NCI-H2227 treated with DMSO at 0.1 percent for 48 hours (cell line): ENCODE results near the gene XRCC2.
A peak's percentile ranks its signal among the peaks of the same experiment; 100 is the strongest.
"Not testable (repeated sequence)": the region's sequence is repeated elsewhere in the genome, so short reads cannot be mapped to it uniquely, and the experiment has no call there.

Experiments
- DNase-seq: peaks from one replicate; lab custom pipeline; 2025; lab: John Stamatoyannopoulos, UW

XRCC2 gene

DNA sequence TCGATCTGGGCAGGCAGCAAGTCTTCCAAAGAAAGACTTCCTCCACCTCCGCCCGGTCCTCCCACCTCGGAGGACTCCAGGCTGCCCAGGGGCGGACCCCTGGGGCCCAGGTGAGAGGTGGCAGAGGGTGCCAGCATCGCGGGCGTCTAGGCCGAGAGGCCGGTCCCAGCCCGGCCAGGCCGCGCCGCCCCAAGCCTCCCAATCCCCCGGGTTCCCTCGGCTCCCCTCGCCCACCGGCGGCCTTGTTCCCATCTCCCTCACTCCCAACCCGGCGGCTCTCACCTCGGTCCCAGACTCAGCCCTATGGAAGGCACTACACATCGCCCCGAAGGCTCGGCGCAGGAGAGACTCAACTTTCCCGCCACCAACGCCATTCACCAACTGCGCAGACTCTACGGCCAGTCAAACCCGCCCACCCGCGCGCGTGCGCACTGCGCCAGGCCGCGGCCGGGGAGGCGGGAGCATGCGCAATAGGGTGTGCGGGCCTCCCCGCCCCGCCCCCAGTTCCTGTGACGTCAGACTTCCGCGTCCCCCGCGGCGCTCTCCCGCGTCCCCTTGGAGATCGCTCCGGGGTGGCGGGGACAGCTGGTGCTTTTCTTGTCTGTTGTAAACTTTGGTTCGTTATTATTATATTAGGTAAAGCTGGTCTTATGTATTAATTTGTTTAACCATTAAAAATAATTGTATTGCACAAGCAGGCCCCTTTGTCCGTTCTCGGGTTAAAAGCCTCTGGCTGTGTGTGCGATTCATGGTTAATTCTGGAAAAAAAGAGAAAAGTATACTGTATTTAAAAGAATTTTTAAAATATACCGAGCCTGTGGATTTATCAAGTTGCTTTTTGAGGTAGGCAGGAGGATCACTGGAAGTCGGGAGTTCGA lies at the start of gene XRCC2:
Gene XRCC2 (minus strand): TSS at position 383 of the 878 bp plus-strand sequence. CDS start 62 bp downstream, at position 321.
- peak; percentile 96 for DNase-seq

DNA sequence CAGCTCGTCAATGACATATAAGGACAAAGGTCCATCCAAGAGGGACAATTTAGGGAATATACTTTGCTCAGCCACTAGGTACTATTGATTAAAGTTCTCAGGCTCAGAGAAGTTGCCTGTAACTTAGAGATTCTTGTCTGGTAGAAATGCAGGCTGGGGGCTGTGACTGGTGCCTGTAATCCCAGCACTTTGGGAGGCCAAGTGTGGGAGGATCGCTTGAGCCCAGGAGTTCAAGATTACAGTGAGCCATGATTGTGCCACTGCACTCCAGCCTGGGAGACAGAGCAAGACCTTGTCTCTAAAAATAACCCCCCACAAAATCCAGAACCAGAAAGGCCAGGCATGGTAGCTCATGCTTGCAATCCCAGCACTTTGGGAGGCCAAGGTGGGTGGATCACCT lies 47.4 kb upstream of the XRCC2 start:
- DNase-seq = no peak

DNA sequence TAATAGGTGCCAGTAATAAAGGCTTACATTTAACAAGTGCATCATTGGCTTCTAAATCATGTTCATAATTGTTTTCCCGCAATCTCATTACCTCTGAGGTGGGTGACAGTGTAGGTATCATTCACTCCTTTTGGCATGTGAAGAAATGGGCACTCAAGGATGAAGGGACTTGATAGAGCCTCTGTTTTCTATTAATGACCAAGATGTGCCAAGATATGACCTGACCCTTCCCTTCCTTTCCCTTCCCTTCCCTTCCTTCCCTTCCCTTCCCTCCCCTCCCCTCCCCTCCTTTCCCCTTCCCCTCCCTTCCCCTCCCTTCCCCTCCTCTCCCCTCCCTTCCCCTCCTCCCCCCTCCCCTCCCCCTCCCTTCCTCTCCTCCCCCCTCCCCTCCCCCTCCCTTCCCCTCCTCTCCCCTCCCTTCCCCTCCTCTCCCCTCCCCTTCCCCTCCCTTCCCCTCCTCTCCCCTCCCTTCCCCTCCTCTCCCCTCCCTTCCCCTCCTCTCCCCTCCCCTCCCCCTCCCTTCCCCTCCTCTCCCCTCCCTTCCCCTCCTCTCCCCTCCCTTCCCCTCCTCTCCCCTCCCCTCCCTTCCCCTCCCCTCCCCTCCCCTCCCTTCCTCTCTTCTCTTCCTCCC lies 36.6 kb upstream of the XRCC2 start:
- not testable (repeated sequence) for DNase-seq

DNA sequence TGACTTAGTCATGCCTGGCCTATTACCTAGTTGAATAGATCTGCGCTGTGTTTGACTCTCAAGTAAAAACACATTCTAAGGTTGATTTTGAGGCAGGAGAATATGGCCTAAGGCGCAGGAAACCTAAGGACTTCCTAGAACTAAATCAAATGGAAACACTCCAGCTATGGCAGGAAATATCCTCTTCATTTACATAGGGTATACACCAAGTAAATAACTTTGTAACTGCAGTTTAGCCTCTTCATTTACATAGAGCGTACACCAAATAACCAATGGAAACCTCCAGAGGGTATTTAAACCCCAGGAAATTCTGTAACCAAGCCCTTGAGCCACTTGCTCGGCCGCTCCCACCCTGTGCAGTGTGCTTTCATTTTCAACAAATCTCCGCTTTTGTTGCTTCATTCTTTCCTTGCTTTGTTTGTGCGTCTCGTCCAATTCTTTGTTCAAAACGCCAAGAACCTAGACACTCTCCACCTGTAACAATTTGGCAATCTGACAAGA lies 35.6 kb upstream of the XRCC2 start:
- no peak for DNase-seq

DNA sequence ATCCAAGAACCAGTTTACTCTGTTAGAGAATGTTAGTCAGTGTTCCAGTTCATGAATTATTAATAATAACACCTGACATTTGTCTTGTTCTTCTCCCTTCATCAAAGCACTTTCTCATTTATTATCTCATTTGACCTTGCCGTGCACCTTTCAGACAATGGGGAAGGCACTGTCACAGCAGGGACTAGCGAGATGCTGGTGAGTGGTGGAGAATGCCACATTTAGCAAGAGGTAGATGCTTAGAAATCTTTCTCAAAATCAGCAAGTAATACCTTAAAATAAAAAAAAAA lies 34.2 kb upstream of the XRCC2 start:
- DNase-seq = peak; percentile 27

DNA sequence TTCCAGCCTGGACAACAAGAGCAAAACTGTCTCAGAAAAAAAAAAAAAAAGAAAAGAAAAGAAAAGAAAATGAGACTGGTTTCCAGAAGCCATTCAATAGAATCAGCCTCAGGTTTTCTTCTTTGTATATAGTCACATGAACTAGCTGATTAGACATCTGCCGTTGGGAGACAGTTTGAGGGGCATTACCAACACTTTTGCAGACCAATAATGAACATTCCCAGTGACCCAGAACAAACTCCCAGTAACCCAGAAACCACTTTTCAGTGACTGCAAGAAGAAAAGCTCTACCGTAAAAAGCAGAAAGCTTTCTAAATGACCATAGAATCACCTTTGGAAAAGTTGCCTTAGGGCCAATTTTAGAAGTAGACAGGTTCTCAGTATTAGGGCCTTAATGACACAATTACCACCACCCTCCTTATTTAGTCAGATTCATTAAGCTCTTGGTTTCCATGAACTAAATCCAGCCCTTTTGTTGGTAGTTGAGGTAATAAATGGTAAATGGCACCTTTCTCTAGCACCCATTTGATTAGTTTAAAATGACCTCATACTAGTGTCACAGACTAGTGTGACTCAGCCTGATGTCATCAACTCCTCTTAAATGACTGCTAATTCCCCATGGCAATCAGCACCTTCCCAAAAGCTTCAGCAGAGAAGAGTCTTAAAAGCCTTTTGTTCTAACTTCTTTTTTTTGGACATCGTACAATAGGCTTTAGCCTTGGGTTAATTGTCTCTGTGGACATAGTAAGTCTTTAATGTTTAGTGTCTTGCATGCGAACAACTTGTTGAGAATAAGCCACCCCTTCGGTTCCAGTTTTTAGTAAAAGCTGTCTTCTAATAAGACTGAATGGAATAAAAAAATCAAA lies 33.6 kb upstream of the XRCC2 start:
- no peak for DNase-seq

DNA sequence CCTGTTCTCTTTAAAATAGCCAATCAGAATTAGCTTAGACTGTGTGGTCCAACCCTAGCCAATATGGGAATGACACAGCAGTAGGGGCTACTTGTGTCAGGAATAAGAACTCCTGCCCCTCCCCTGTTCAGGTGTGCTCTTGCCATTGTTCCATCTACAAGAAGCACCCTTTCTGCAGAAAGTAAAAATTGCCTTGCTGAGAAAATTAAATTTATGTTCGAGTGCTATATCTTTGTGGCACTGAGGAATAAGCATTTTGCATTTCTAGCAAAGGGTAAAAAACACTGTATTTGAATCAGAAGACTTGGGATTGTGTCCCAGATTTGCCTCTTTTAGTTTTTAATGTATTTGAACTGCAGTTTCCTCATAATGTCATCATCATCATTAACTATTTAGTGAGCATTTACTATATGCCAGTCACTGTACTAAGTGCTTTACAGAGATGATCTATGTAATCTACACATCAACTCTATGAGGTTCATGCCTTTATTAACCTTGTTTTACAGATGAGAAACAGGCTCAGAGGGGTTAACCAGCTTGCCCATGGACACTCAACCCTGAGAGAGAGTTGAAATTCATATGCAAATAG lies 28.9 kb upstream of the XRCC2 start:
- no peak for DNase-seq

DNA sequence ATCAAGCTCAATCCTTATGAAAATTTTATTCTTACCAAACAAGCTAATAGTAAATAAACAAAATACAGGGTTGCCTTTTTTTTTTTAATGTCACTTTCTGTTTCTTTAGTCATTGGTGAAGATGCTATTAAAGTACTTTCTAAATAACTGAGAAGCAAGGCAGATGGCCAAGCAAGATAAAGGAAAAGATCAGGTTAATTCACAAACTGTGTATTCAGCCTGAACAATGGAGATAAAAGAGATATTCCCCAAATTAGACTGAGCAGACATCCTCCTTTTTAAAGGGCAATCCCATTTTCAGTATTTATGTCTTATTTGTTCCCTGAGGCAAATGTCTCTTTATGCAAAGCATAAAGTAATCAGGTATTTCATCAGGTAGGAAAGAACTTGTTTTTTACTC lies 23.1 kb upstream of the XRCC2 start:
- DNase-seq = no peak

DNA sequence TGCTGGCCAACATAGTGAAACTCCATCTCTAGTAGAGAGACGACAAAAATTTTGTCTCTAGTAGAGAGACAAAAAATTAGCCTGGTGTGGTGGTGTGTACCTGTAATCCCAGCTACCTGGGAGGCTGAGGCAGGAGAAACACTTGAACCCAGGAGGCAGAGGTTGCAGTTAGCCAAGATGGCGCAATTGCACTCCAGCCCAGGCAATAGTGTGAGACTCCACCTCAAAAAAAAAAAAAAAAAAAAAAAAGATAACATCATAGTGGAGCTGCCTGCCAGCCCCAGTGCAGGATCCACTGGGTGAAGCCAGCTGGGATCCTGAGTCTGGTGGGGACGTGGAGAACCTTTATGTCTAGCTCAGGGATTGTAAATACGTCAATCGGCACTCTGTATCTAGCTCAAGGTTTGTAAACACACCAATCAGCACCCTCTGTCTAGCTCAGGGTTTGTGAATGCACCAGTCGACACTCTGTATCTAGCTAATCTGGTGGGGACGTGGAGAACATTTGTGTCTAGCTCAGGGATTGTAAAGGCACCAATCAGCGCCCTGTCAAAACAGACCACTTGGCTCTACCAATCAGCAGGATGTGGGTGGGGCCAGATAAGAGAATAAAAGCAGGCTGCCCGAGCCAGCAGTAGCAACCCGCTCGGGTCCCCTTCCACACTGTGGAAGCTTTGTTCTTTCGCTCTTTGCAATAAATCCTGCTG lies 21.5 kb upstream of the XRCC2 start:
- DNase-seq = not testable (repeated sequence)

DNA sequence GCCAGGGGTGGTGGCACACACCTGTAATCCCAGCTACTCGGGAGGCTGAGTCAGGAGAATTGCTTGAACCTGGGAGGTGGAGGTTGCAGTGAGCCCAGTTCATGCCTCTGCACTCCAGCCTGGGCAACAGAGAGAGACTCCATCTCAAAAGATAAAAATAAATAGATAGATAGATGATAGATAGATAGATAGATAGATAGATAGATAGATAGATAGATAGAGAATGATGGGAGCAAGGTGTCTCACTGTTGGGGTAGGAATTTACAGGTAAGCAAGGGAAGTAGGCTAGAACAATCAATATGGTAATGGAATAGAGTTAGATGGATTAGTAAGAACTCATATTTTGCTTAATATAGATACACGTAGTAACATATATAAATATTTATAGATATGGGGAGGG lies 16.3 kb upstream of the XRCC2 start:
- DNase-seq = not testable (repeated sequence)

DNA sequence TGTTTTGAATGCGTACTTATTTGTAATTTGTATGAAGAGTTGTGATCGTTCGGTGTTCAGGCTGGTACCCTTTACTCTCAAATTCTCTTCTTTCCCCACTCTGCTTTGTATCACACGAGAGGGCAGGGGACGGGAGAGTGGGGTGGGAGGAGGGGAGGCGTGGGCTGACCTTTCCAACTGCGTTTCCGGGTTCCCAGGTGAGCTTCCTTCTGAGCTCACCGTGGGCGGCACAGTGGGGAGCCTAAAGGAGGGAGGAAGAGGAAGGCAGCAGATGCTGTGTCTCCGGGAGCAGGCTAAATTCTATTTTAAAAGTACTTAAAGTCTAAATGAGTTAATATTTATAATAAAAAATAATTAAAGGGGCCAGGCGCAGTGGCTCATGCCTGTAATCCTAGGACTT lies 7.4 kb upstream of the XRCC2 start:
- DNase-seq = no peak

DNA sequence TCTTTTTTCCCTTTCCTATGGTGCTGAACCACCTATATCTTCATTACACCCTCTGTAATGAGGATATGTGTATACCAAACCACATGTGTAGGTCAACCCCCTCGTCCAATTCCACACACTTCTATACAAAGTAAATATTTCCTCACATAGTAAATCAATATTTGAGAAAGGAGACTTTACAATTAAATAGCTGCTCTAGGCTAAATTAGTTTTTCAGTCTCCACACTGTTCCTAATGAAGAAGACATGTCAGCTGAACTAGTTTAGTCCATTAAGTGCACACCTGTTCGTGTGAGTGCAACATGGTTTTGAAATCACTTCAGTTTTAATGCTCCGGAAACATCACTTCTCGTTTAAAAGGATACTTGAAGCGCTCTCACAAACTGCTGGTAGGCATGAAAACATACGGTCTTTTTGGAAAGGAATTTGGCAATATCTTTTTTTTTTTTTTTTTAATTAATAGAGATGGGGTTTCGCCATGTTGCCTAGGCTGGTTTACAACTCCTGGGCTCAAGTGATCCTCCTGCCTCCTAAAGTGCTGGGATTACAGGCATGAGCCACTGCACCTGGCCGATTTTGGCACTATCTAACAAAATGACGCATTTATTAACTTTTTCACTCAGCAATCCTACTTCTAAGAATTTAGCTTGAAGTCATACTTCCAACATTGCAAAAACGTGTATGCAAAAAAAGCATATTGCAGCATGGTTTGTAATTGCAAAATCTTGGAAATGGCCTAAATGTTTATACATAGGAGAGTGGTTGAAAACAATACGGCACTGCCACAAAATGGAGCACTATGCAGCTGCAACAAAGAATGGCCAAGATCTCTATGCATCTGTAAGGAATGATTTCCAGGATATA lies 2.1 kb upstream of the XRCC2 start:
- DNase-seq = no peak

DNA sequence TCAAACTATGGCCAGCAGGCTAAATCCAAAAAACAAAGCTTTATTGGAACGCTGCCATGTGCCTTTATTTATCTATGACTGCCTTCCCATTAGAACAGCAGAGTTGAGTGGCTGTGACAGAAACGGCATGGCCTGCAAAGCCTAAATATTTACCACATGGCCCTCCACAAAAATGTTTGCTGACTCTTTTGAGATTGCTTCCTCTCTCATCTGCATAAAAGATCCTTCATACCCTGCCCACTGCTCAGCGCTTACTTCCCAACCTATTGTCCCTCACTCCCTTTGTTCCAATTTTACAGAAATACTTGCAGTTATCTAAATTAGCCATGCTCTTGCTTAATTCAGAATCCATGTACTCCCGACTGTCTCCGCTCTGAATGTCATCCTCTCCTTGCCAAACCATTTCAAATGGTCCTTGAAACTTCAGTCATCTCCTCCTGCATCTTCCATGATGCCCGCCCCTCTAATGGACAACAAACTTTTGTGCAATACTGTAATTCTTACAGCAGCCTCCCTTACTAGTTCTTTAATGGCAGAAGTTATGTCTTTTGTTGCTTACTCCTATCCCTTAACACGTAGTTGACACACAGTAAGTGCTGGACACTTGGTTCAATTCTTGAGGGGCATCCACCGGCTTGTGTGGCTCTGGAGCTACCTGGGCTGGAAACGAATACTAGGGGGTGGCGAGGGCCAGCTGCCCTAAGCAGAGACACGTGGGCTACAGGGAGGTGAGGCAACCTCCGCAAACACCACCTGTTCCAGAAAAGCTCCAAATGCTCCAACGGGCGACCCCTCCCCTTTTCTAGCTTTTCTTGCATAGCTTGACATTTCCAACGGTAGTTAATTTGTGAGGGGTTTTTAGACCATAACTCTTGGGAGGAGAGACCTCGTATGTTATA lies 832 bp downstream of the XRCC2 start:
- DNase-seq = peak; percentile 19

DNA sequence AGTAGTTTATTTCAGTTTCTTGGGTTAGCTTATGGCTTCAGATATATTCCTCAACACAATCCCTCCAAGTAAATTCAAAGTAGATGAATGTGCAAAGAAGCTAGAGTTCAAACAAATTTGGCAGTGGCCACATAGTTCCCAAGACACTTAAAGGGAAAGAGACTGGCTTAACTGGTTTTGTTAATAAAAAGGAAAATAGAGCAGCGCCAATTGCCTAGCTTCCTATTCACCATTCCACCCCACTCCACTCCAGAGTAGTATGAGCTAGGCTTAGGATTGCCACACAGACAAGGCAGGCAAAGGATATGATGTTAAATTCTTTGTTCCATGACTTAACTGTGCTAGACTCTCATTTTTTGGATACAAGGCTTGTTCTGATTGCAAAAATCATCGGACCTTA lies 2.0 kb downstream of the XRCC2 start:
- DNase-seq = no peak

DNA sequence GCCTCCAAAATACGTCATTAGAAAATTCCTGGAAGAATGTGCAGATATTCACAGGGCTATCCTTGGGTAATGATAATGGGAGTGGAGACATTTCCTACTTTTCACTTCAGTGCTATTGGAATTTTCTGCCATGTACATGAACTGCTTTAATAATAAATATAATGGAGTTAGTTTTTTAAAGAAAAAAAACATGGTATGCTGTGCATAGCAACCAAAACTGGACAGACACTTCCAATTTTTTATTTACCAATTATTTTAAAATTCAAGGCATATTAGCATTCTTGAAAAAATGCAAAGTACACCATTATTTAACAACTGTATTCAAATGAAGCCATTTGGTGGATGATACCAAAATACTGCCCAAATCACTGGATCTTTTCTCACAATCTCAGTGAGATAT lies 3.3 kb downstream of the XRCC2 start:
- no peak for DNase-seq

DNA sequence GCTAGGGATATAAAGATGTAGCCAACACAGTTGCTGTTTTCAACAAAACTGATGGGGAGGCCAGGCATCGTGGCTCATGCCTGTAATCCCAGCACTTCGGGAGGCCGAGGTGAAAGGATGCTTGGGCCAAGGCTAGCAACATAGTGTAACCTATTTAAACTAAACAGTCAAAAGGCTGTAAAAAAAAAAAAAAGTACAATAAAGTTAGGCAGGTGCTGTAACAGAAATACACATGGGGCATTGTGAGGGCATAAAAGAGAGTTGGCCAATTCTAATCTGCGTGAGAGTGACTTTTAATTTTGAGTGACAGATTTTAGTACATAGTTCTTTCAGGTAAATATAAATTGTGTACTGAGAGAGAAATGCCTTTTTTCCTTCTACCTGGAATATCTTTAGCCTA lies 6.2 kb downstream of the XRCC2 start:
- no peak for DNase-seq

DNA sequence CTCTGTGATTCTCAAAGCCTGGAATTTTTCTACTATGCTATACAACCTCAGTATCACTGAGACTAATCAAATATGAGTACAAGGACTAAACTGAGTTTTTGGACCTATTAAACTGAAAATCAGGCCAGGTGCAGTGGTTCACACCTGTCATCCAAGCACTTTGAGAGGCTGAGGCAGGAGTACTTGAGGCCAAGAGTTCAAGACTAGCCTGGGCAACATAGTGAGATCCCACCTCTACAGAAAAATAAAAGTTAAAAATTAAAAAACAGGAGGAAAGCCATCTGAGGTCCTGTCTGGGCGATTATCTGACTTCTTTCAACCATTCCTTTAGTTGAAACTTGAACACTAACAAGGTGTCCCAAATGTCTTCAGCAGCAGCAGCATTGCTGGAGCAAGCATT lies 7.0 kb downstream of the XRCC2 start:
- no peak for DNase-seq

DNA sequence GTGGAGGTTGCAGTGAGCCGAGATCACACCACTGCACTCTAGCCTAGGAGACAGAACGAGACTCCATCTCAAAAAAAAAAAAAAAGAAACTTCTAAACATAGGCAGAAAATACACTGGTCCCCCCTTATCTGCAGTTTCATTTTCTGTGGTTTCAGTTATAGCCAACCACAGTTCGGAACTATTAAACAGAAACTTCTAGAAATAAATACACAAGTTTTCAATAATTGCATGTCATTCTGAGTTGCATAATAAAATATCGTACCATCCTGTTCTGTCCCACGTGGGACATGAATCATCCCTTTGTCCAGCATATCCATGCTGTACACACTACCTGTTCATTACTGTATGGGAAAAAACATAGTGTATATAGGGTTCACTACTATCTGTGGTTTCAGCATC lies 8.0 kb downstream of the XRCC2 start:
- no peak for DNase-seq

DNA sequence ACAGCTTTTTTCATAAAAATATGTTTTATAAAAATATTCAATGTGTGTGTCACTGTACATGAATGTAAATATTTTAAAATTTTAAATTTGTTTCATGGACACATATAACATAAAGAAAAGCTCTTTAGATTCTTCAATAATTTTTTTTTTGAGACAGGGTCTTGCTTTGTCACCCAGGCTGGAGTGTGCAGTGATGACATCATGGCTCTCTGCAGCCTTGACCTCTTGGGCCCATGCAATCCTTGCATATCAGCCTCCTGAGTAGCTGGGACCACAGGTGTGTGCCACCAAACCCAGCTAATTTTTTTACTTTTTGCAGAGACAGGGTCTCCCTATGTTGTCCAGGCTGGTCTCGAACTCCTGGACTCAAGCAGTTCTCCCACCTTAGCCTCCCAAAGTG lies 9.9 kb downstream of the XRCC2 start:
- no peak for DNase-seq

DNA sequence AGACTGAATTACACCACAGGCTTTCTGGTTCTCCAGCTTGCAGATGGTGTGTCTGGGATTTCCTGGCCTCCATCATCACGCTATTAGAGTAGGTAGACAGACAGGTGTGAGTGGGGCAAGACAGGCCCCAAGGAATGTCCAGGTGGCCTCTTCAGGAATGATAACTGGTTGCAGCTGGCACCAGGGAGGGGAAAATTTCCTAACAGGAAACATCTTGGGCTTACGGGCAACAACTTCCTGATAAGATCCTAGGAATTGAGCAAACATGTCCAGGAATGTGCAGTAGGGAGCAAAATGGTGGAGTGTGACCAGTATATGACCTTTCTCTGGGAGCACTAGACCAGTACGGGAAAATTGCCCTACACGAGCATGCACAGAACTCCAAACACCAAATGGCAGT lies 11.3 kb downstream of the XRCC2 start:
- DNase-seq = no peak
